MM.1S (cell line): ENCODE data around the gene SIGLEC5.

Experiments used
- CTCF ChIP-seq: fragments of 300-600 bp; sonication (generic); IDR thresholded peaks from 2 replicates; pipeline ENCODE4 v1.5.1; 2016; ENCODE audit warnings: antibody characterized with exemption, low read length, mixed read lengths
- EZH2 ChIP-seq: fragments of 300-600 bp; sonication (generic); optimal IDR thresholded peaks from 2 replicates; pipeline ENCODE3; 2017; ENCODE audit warnings: low read depth, mild to moderate bottlenecking, antibody characterized with exemption, low read length, mixed read lengths

- TF ChIP-seq CTCF (no peak), EZH2 (no peak)
These were observed 62.6 kb downstream of the SIGLEC5 start for GRCh38 chr19:51567583-51567982.
